Testis (tissue), 2 donors: ENCODE measurements around the gene WRNIP1.

Source experiments
- POLR2A ChIP-seq: fragments of 450-650 bp; IDR thresholded peaks from one replicate; pipeline ENCODE4 v1.6.1; 2017; ENCODE audit warnings: antibody characterized with exemption, mild to moderate bottlenecking, moderate library complexity
- TF ChIP-seq, protein P1 (sequence below), 3 experiments: fragments of 450-650 bp in 2 of 3; fragments of 200-600 bp in 1 of 3; sonication (generic) in 1 of 3; IDR thresholded peaks; one replicate each; pipeline ENCODE4 v1.5.1; 2016 to 2019; ENCODE audit warnings: antibody characterized with exemption in 3 of 3, mild to moderate bottlenecking in 2 of 3, moderate library complexity in 1 of 3

DNA sequence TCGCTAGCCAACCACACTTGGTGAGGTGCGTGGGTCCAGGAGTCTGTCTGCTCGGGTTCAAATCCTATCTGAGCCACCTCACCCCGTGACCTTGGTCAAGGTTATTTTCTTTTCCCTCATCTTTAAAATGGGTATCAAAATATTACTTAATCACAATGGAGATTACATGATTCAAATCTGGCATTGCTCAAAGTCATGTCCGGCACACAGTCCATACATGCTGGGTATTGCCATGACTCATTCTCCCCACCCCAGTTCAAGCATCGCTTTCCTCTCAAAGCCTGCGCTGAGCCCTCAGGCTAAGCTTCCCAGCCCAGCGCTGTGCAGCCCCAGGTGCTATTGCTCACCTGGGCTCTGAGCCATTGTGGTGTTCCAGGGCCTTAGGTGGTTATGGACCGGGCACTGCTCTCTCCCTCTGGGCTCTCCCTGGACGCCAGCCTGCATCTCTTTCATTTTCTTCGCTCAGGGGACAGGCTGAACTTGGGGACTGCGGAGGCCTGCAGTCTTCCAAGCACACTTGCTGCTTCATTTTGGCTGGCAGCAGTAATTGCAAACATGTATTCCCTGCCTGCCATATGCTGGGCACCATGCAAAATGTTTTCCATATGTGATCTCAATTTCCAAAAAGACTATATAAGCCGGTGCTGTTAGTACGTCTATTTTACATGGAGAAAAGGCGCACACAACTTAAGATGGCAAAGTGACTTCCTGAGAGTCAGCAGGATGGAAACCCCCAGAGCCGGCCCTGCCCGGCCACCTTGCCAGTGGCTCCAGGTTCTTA lies 27.3 kb downstream of the WRNIP1 start:
- TF ChIP-seq, protein P1, sequence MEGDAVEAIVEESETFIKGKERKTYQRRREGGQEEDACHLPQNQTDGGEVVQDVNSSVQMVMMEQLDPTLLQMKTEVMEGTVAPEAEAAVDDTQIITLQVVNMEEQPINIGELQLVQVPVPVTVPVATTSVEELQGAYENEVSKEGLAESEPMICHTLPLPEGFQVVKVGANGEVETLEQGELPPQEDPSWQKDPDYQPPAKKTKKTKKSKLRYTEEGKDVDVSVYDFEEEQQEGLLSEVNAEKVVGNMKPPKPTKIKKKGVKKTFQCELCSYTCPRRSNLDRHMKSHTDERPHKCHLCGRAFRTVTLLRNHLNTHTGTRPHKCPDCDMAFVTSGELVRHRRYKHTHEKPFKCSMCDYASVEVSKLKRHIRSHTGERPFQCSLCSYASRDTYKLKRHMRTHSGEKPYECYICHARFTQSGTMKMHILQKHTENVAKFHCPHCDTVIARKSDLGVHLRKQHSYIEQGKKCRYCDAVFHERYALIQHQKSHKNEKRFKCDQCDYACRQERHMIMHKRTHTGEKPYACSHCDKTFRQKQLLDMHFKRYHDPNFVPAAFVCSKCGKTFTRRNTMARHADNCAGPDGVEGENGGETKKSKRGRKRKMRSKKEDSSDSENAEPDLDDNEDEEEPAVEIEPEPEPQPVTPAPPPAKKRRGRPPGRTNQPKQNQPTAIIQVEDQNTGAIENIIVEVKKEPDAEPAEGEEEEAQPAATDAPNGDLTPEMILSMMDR (IDR thresholded peaks at IDR 0.05) = no peak
- no peak for TF ChIP-seq POLR2A
